UCSD-AML1 (cell line): ENCODE measurements around the gene GRK5.

Experiments used
- DNase-seq: peaks from one replicate; lab custom pipeline; 2025; ENCODE audit not compliant: unreplicated experiment; lab: John Stamatoyannopoulos, UW

Gene GRK5

DNA sequence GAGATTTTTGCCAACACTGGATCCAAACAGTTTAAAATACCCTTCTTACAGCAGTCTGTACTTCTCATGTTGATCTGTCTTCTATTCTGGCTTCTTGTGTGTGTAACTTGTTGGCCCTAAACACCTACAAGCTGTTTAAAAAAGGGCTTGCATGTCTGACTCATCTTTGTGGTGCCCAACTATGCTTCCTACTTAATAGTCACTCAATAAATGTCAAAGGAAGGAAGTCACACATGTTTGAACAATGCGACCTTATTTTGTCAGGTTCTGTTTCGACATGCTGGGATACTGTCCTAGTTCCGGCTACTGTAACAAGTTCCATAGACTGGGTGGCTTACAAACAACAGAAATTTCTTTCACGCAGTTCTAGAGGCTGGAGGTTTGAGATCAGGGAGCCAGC lies 9.4 kb upstream of the GRK5 start:
- DNase-seq = no peak

DNA sequence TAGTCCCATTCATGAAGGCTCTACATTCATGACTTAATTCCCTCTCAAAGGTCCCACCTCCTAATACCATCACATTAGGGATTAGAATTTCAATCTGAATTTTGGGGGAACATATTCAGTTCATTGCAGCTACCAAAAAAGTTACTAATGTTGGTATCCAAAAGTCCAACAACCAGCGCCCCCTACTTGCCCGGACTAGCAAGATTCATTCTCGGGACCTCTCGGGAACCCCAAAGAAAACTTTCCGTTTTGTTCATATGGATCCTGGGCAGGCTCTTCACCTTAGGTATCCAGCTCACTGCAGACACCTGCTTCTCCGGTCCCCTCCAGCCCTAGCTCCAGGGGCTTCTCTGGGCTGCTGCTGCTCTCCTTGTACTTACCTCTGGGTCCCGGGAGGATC lies 8.9 kb upstream of the GRK5 start:
- DNase-seq = peak; percentile 39

DNA sequence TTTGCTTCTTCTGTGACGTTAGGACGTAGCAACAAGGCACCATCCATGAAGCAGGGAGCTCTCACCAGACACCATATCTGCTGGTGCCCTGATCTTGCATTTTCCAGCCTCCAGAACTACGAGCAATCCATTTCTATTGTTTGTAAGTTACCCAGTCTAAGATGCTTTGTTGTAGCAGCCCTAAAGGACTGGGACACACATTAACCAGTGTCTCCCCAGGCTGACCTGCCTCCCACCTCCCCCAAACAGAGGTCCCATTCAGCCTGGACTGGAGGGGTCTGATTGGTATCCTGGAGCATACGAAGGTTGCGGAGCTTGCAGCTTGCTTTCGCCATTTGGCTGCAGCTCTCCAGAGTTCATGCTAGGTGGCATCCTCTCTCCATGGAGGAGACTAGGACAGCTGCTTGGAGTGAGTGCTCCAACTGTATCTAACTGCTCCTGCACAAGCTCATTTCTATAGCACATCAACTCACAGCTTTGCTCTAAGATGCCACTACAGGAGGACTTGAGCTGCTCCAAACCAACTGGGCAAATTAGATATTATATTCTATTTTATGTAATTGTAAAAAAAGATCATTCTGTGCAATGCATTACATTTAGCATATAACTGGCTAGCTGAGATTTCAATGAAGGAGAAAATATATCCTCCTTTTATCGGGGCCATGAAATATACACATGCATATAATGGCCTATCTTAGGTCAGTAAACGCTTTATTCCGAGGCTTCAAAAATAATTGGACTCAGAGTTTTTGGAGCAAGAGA lies 8.0 kb upstream of the GRK5 start:
- peak; percentile 54 for DNase-seq

DNA sequence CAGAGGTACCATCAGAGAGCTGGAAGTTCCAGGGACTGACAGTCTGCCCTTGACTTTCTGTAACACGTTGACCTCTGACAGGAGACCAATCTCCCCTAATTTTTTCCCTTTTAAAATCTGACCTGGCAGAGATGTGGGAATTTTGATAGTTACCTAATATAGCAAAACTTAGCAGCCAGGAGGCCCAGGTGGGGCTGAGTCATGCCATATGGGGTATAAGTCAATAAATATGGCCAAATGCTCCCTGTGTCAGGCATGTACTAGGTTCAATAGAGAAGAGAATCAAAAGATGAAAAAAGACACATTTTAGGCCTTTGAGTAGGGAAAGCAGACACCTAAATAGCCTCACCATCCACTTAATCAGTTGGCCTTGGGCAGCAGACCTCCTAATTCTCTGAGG lies 6.1 kb upstream of the GRK5 start:
- no peak for DNase-seq

DNA sequence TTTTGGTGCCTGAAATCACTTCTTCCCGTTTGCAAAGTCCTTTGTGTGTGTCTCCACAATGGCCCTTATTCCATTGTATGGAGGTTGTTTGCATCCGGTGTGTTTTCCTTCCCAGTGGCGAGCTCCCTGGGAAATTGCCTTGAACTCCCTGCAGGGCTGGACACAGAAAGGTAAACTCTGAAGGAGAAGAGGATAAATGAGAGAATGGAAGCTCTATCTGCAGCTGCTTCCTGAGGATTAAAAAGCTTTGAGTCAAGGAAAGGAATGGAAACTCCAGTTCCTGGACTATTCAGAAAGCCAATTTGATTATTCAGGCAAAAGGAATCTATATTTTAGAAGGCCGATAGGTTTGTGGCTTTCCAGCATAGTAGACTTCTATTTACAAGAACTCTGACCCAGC lies 4.4 kb upstream of the GRK5 start:
- DNase-seq = no peak

DNA sequence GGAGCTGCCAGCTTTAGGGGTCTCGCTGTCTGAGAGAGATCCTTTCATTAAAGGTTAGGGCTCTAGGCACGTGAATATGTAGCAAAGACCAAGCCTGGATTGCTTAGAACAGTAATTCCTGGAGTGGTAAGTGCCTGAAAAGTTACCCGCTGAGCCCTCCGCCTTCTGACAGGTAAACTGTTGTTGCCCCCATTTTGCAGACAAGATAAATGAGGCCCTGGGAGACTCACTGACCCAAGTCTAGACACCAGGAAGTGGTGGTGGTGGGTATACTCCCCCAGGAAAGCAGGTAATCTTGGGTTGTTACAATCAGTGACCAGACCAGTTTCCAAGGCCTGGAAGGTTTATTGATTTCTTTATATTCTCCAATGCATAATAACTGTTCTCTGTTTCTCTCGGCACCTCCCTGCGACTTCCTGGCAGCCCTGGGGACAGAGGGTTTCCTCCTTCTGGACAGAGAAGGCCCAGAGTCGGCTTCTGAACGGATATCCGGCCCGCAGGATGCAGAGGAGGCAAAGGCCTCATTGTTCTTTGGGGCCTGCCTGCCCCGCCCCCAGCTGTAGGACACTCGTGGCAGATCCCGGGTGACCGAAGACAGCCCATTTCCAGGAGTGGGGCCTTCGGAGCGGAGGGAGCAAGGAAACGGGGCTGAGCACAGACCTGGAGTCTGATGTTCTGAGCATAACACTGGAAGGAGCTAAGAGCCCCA lies 1.3 kb upstream of the GRK5 start:
- peak; percentile 88 for DNase-seq

DNA sequence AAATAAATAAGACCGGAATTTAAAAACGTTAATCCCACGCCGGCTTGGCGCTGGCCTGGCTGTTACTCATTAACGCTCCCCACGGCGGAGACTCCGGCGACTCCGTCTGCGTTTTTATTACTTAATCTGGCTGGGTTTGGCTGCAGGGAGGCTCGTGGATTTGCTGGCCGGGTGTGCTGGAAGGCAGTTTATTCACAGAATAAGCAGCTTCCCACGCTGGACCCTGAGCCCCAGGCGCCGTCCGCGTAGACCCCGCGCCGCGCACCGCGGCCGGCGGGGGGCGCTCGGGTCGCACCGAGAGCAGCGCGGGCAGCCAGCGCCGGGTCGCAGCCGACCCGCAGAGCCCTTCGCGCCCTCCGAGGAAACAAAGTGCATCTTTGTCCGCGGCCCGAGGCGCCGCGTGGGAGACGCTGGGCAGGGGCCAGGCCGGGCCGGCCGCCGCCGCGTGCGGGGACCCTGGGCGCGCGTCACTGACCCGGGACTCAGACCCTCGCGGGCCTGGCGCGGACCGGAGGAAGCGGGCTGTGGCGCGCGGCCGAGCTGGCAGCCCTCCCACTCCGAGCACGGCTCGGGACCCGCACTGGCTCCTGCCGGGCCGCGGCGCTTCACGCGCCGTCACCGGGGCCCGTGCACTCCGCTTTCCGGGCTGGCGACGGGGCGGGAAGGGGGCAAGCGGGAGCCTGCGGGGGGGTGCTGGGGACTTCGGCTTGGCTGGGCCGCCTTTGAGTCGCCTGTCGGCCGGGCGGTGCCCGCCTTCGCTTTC lies 587 bp upstream of the GRK5 start:
- DNase-seq = peak; percentile 84

DNA sequence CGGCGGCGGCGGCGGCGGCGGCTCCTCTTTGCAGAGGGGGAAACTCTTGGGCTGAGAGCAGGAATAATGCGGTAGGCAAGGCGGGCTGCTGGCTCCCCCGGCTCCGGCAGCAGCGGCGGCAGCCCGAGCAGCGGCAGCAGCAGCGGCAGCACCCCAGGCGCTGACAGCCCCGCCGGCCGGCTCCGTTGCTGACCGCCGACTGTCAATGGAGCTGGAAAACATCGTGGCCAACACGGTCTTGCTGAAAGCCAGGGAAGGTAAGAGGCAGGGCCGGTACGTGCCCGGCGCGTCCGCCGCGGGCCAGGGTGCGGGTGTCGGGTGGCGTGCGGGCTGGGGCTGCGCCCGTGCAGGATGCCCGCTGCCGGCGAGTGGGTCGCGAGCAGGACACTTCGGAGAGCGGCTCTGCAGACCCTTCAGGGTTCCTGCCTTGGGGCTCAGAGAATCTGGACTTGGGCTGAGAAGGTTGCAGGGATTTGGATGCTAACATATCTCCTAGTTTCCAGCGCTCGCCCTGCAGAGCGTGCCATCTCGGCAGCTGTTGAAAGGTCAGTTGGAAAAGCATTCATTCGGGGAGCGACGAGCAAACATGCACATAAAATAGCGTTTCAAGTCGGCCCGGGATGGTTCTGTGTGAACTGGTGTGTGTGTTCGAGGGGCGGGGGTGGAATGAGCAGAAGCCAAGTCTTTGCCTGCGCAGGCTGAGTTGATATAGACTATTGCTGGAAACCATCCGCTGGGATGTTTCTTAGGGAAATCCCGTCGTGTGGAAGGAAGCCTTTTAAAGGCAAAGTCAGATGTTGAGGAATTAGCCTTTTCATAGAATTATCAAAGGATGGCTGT lies 562 bp downstream of the GRK5 start:
- DNase-seq = peak; percentile 58

DNA sequence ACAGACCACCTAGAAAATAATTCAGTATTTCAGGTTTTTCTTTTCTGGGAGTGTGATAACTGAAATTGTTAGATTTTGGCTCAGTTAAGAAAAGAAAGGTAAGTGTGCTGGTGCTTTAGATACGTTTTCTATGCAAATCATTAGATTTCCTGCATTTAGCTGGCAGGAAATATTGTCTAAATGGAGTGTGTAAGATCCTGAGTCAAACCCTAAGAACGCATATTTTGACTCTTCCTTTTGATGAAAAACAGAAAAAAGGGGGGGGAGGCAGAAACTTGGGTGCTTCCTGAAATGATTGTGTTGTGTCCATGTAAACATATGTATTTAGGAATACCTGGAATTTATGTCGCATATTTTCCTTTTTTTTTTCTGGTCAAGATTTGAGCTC lies 1.2 kb downstream of the GRK5 start:
- DNase-seq = no peak

DNA sequence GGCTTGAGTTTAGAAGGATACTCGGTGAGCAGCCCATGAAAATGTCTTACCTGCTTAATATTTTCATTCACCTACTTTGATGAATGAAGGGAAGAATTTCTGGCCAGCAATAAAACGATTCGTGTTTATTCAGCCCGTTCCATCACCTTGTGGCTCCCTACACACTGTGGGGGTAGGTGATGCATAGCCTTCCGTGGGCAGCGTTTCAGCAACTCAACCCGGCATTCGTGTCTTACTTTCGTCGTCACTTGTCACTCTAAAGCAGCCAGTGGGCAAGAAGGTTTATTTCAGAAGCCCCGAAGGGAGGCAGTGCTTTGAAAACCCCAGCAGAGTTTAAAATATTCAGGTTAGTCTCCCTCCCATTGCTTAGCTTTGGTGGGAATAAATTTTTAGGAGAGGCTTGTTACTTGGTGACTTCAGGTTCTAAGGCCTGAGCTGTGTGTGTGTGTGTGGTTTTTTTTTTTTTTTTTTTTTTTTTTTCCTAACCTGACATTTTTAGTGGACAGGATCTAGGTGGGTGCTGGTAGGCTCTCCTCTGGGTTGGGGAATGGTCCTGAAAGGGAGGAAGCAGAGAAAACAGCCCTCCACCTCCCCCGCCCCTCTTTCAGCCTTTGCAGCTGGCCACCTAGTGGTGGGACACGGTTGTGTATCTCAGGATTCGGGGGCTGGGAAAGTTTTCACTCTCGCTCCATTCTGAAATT lies 1.8 kb downstream of the GRK5 start:
- peak; percentile 50 for DNase-seq

DNA sequence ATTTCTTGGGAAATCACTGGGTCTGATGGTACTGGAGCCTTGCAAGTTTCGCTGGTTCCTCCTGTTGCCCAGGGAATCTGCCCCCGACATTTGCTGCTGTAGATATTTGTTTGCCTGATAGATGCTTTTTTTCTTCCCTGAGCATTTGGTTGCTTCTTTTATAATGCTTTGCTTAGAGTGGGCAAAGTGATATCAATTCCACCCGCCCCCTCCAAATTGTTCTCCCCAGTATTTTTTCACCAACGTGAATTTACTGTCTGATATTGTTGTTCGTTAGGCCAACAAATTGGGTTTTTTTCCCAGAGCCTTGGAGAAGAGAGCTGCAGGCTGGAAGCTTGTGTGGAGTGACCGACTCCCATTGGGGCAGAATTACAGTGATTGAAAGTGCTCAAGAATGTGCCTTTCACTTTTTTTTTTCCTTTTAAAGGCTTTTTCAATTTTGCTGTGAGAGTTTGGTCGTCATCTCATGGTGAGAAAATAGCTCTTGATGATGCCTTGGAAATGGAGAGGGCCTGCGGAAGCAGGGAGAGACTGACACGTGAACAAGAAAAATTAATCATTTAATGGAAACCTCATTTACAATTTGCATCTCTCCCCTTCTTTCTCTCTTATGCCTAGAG lies 2.5 kb downstream of the GRK5 start:
- no peak for DNase-seq

DNA sequence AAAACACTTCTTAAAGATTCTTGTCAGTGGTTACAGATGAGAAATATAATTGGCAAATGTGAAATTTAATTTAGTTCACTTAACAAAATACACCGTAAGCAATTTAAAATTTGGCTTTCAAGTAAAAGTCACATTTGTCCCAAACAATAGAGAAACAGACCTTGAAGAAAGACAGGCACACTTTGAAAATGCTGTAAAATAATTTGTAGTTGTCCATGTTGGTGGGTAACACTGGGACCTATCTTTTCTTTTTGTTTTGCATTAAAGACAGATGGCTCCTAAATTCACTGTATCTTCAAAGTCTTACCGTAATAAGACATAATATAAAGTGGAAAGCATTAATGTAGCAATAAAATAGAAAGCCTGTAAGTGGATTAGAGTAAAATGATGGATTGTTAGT lies 3.3 kb downstream of the GRK5 start:
- no peak for DNase-seq

DNA sequence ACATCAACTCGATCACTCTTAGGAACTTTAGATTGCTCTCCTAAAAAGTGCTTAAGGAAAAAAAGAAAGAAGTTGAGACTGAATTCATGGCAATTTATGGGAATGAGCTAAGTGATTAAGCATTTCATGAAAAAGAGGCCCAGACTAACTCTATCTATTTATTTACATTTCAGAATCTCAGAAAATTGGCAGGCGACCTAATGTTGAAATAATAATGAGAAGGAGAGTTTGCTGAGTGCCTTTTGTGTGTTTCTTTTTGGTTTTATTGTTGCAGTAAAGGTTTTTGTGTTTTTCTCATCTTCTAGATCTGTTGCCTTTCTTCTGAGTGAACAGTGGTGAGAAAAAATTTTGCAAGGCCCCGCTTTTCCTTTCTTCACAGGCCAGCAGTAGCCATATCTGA lies 3.8 kb downstream of the GRK5 start:
- DNase-seq = no peak

DNA sequence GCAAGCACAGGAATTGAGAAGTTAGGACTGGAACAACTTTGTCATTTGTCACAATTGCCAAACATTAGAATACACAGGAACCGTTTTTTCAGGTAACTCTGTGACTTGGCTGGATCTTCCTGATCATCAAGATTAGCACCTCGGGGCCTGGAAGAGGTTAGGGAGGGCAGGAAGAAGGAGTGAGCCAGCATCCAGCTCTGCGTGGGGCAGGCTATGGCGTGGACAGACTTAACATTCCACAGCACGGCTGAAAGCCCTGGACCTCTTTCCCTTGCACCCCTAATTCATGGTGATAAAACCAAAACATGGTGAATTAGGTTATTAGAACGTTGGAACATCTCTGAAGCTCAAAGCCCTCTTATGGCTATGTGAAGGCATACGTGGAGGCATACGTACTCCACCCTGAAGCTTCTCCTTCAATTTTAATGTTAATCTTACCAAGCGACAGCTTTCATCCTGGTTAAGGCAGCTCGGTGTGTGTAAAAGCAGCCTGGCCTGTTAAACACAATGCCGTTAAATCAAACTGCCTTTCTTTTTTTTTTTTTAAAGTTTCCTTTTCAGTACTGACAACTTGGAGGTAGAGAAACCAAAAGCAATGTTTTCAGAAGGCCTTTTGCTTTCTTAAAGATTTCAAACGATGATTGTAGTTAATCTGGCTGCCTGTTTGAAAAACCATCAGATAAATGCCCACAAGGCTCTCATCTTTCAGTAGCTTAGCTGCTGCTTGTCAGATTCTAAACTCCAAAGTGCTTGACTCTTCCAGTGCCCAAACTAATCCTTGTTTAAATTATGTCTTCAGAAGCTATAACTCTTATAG lies 4.5 kb downstream of the GRK5 start:
- DNase-seq = no peak

DNA sequence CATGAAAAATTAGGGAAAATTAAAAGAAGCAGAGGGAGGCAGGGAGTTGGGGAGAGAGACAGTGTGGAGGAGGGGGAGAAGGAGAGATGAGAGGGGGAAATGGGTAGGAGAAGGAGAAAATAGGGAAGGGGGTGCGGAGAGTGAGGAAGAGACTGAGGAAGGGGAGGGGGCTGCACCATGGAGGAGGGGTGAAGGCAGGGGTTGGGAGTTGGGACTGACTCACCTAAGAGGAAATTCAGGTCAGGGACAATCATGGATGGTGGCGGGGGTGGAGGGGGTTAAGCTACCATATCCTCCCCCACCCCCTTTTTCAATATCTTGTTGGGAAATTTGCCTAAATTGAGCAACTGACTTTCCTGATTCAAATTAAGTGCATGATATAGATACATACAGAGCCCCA lies 8.0 kb downstream of the GRK5 start:
- no peak for DNase-seq

DNA sequence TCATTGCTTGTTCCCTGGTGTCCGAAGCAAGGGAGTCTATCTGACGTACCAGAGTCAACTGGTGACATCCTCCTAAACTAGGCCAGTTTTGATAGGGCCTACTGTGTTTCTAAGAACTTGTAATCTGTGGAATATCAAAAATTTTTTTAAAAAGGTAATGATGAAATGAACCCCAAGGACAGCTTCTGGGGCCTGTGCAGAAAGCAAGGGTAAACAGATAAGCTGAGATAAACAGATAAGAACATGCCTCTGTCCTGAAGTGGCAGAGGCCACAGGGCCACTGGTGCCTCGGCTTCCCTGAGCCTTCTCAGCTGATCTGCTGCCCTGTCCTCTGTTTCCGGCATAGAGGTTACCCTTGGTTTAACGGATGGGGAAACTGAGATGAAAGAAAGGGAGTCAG lies 8.8 kb downstream of the GRK5 start:
- no peak for DNase-seq

DNA sequence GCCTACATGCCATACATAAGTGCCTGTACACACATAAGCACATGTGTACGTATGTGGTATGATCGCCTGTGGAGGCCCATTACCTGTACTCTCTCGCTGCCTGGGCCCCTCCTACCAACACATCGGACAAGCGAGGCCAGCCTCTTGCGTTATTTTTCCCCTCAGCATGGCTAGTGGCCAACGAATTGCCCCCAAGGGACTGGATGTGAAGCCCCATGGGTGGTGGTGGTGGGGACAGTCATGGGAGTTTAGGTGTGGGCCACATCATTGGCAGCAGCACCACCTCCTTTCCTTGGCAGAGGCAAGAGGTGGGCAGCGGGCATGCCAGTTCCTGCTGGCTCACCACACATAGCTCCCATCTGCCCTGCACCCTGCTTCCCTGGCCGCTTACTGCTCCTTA lies 10.0 kb downstream of the GRK5 start:
- DNase-seq = no peak

DNA sequence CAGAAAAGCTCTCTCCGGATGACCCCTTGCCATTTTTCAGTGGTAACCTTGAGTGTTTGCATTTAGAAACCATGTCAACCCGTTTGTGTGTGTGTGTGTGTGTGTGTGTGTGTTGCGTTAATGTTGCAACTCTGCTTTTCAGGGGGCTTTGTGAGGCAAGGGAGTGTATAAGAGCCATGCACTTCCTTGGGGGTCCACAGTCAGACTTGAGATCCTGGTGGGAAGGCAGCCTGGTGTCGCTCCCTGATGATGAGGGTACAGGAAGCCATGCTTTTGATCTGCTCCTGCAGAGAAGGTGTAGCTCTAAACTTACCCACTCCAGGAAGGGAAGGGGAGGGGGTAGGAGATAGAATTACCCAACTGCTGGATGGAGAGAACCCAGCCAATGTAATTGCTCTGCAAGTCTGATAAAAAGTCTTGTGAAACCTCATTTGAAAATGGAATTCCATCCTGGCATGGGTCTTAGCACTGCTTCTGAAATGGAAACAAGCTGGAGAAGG lies 10.7 kb downstream of the GRK5 start:
- DNase-seq = no peak

DNA sequence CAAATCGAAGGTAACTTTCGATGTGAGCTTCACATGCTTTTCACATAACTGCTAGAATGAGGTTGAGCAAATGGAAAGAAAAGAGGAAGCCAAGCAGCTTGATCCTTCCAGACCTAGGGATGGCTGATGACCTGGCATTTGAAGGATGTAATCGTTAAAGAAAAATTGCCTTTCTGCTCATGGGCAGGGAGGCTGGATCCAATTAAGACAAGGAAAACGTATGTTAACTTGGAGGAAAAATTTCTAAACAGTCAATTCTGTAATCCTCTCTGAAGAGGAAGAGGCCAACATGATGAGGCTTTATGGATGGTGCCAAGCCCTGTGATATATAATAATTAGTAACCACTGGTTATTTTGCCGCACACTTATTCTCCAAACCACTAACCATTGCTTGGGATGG lies 12.5 kb downstream of the GRK5 start:
- no peak for DNase-seq
